ENCODE measurements around the gene PRKCA. TPM values are rescaled to one million over a fixed set of nuclear protein-coding genes. Genes with fewer than 3 reads are reported as not detected.
"Not testable (repeated sequence)": the region's sequence is repeated elsewhere in the genome, so short reads cannot be mapped to it uniquely, and the experiment has no call there.

The PRKCA gene
- total RNA-seq = 10 to 100 TPM; 78.4 to 79.7 TPM

DNA sequence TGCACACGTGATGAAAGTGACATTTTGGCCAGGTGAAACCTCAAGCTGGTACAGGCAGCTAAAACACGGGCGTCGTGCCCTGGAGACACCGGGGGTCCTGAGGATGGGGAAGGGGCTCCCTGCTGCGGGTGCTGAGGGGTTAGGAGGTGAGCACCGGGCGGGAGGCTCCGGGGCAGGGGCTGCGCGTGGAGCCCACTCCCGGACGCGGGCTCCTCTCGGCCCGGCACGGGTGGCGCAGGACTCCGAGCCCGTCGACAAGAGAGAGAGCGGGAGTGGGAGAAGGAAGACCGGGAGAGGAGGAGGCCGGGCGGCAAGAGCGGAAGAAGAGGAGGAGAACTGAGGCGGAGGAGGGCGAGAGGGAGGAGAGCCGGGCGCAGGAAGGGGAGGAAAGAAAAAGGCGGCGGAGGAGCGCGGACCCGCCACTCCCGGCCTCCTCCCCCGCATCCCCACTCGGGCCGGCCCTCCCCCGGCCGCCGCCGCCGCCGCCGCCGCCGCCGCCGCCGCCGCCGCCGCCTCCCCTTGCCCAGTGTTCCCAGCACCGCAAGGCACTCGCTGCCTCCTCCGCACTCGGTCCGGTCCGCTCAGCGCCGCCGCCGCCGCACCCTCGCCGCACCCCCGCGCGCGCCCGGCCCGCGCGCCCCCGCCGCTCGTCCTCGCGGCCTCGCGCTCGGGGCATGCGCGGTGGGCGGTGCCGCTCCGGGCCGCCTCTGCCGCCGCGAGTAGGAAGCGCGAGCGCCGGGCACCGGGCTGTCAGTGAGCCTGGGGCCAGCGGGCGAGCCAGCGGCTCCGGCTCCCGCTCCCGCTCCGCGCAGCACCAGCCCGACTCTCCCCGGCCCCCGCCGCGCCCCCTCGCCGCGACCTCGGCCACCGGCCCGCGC is at the start of gene PRKCA:
PRKCA (plus strand) TSS at position 750 of the 878 bp plus-strand sequence.
- Mint-ChIP-seq H3K9me3 (no peaks in the 10 kb centered on the region), H3K27ac (peak within 1 kb of the TSS; percentile 95), H3K4me1 (ENCODE audit: low read depth) (peaks cover 28% of the 10 kb centered on the region), H3K27me3 (ENCODE audit: low read depth) (no peaks in the 10 kb centered on the region), H3K4me3 (peak within 1 kb of the TSS; percentile 100), H3K36me3 (ENCODE audit: low read depth) (peaks cover 15% of the 10 kb centered on the region)
- CTCF ChIA-PET = interaction anchor here (0.6 kb wide), 1 partner anchor 9 kb away, joined by 3 read pairs; no protein-coding TSS in a partner anchor
- intact Hi-C loops (cut with micrococcal nuclease) = loop anchor here (5.0 to 10.0 kb wide), 2 partner anchors 265 to 1327 kb away; no protein-coding TSS in a partner anchor
- DNase-seq = peak; percentile 60

DNA sequence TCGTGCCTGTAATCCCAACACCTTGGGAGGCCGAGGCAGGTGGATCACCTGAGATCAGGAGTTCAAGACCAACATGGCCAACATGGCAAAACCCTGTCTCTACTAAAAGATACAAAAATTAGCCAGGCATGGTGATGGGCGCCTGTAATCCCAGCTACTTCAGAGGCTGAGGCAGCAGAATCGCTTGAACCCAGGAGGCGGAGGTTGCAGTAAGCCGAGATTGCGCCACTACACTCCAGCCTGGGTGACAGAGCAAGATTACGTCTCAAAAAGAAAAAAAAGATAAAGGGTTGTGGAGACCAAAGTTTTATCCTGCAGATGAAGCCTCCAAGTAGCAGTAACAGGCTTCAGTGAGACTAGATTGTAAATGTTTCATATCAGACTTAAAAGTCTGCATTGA is 49.0 kb upstream of the PRKCA start:
- DNase-seq; H3K27ac Mint-ChIP-seq; H3K9me3 Mint-ChIP-seq; intact Hi-C loops (cut with micrococcal nuclease); H3K36me3 Mint-ChIP-seq (ENCODE audit: low read depth); H3K4me3 Mint-ChIP-seq; H3K27me3 Mint-ChIP-seq (ENCODE audit: low read depth); CTCF ChIA-PET: not testable (repeated sequence)
- H3K4me1 Mint-ChIP-seq (ENCODE audit: low read depth) = peaks cover 20% of the 10 kb centered on the region

DNA sequence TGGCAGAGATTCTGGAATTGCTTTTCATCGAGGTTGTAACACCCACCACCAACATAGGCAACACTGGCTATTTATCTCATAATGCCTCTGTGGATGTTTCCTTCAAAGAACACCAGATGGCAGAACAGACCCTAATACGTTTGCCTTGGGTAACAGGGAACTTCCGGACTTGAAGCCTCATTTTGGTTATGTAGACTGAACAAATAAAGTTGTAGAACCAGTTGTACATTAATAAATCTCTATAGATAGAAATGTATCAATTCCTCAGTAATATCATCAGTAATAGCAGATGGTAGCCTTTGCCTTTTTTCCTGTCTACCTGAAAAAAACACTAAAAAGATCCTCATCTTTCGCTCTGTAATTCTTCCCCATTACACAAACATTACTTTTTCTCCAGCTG is 47.3 kb upstream of the PRKCA start:
- Mint-ChIP-seq H3K9me3 (no peaks in the 10 kb centered on the region), H3K27me3 (ENCODE audit: low read depth) (no peaks in the 10 kb centered on the region), H3K4me3 (peak overlapping the region; percentile 46), H3K27ac (peak overlapping the region; percentile 67), H3K36me3 (ENCODE audit: low read depth) (no peaks in the 10 kb centered on the region), H3K4me1 (ENCODE audit: low read depth) (peaks cover 22% of the 10 kb centered on the region)
- peak; percentile 56 for DNase-seq
- CTCF ChIA-PET = interaction anchor here (0.7 to 2.5 kb wide), 11 partner anchors 10 to 313 kb away, joined by 3 to 11 read pairs (median 4); no protein-coding TSS in a partner anchor
- intact Hi-C loops (cut with micrococcal nuclease) = loop anchor here (1.0 to 2.0 kb wide), 13 partner anchors 51 to 651 kb away; no protein-coding TSS in a partner anchor

DNA sequence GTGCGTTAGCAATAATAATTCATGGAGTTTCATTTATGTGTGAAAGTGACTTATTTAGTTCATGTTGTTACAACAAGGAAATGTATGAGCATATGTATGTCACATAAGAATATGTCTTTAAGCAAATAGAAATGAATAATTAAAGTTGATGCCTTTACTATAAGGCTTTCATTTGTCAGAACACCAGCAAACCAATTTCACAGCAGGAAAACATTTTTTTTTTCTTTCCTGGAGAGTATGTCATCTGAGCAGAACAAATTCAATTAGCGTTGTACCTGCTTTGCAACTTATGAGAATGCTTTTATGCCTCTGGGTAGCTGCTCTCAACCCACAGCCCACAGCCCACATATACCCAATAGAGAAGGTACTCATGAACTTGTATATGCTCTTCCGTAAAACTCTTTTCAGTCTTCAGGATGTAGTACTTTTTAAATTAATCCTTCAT is 46.9 kb upstream of the PRKCA start:
- peak; percentile 45 for DNase-seq
- intact Hi-C loops (cut with micrococcal nuclease) = loop anchor here (1.0 to 2.0 kb wide), 13 partner anchors 51 to 651 kb away; no protein-coding TSS in a partner anchor
- no peaks in the 10 kb centered on the region for H3K27me3 Mint-ChIP-seq (ENCODE audit: low read depth)
- peak overlapping the region; percentile 46 for H3K4me3 Mint-ChIP-seq
- H3K36me3 Mint-ChIP-seq (ENCODE audit: low read depth) = no peaks in the 10 kb centered on the region
- no peaks in the 10 kb centered on the region for H3K9me3 Mint-ChIP-seq
- peak overlapping the region; percentile 67 for H3K27ac Mint-ChIP-seq
- peaks cover 26% of the 10 kb centered on the region for H3K4me1 Mint-ChIP-seq (ENCODE audit: low read depth)
- CTCF ChIA-PET = interaction anchor here (0.6 to 2.5 kb wide), 13 partner anchors 10 to 313 kb away, joined by 3 to 11 read pairs (median 4); no protein-coding TSS in a partner anchor

DNA sequence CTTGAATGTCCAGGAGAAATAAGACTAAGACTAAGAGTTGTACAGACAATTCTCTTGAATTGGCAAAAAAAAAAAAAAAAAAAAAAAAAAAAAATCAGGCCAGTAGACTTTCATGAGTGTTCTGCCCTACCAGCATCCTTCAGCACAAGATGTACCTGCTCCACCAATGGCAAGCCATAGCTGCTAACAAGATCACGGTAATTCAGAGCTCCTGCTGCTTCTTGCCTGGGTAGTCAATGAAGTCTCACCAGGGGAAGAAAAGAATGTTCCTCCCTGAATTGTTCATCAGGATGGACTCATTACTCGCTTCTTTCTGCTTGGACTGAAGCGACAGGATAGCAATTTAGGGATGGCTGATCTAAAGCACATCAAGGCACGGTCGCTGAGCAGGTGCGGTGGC is 42.1 kb upstream of the PRKCA start:
- intact Hi-C loops (cut with micrococcal nuclease) = no loop called here
- Mint-ChIP-seq H3K4me3 (no peak overlapping the region), H3K4me1 (ENCODE audit: low read depth) (peaks cover 30% of the 10 kb centered on the region), H3K27me3 (ENCODE audit: low read depth) (no peaks in the 10 kb centered on the region), H3K9me3 (peaks cover 9% of the 10 kb centered on the region), H3K36me3 (ENCODE audit: low read depth) (no peaks in the 10 kb centered on the region), H3K27ac (no peak overlapping the region)
- no peak for DNase-seq
- CTCF ChIA-PET = interaction anchor here (1.2 kb wide), 1 partner anchor 162 kb away, joined by 5 read pairs; no protein-coding TSS in a partner anchor

DNA sequence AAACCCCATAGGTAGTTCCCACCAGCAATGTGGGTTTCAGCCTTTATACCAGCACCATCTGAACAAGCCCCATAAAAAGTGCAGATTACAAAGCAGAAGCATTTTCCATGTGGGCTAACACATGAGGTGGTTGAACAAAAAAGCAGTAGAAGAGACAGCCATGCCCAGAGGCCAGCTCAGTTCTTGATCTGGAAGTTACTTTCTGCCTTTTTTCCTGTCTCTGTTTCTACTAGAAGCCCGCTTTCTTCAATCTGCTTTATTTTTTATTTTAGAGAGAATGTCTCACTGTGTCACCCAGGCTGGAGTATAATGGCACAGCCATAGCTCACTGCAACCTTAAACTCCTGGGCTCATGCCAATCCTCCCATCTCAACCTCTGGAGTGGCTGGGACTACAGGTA is 41.7 kb upstream of the PRKCA start:
- Mint-ChIP-seq H3K4me3 (no peak overlapping the region), H3K9me3 (peaks cover 9% of the 10 kb centered on the region), H3K27me3 (ENCODE audit: low read depth) (no peaks in the 10 kb centered on the region), H3K27ac (no peak overlapping the region), H3K4me1 (ENCODE audit: low read depth) (peaks cover 26% of the 10 kb centered on the region), H3K36me3 (ENCODE audit: low read depth) (no peaks in the 10 kb centered on the region)
- CTCF ChIA-PET = interaction anchor here (0.6 to 1.2 kb wide), 2 partner anchors 147 to 161 kb away, joined by 3 to 5 read pairs; no protein-coding TSS in a partner anchor
- no peak for DNase-seq
- intact Hi-C loops (cut with micrococcal nuclease) = no loop called here

DNA sequence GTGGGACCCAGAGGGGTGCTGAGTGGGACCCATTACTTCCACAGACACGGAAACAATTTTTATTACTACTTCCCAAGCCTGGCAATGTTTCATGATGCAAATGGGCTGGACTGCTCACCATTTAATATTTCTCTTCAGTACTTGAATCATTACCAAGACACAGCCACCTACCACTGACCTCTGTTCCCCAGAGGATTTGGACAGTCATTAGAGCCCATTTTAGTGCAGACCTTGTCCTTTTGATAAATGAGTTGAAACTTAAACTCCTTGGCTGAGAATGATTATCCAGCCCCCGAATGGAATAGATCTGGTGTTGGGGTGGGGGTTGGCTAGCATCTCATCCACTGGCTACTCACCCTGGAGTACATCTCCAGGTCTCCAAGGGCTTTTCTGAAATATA is 39.6 kb upstream of the PRKCA start:
- CTCF ChIA-PET = interaction anchor here (0.5 kb wide), 1 partner anchor 436 kb away, joined by 6 read pairs; no protein-coding TSS in a partner anchor
- no peak overlapping the region for H3K27ac Mint-ChIP-seq
- peaks cover 18% of the 10 kb centered on the region for H3K4me1 Mint-ChIP-seq (ENCODE audit: low read depth)

DNA sequence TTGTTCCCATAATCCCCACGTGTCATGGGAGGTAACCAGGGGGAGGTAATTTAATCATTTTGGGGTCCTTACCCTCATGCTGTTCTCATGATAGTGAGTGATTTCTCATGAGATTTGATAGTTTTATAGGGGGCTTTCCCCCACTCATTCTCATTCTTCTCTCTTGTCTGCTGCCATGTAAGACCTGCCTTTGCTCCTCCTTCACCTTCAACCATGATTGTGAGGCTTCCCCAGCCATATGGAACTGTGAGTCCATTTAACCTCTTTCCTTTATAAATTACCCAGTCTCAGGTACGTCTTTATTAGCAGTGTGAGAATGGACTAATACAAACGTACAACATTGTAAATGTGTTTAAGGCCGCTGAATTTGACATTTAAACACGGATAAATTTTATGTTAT is 37.7 kb upstream of the PRKCA start:
- no peak overlapping the region for H3K27ac Mint-ChIP-seq
- CTCF ChIA-PET = no interaction called here

More for the DNA sequence above, 39.6 kb upstream of the PRKCA start:
- Mint-ChIP-seq H3K9me3 (peaks cover 9% of the 10 kb centered on the region), H3K36me3 (ENCODE audit: low read depth) (peaks cover 2% of the 10 kb centered on the region), H3K27me3 (ENCODE audit: low read depth) (no peaks in the 10 kb centered on the region), H3K4me3 (no peak overlapping the region)
- DNase-seq = no peak
- intact Hi-C loops (cut with micrococcal nuclease) = no loop called here

DNA sequence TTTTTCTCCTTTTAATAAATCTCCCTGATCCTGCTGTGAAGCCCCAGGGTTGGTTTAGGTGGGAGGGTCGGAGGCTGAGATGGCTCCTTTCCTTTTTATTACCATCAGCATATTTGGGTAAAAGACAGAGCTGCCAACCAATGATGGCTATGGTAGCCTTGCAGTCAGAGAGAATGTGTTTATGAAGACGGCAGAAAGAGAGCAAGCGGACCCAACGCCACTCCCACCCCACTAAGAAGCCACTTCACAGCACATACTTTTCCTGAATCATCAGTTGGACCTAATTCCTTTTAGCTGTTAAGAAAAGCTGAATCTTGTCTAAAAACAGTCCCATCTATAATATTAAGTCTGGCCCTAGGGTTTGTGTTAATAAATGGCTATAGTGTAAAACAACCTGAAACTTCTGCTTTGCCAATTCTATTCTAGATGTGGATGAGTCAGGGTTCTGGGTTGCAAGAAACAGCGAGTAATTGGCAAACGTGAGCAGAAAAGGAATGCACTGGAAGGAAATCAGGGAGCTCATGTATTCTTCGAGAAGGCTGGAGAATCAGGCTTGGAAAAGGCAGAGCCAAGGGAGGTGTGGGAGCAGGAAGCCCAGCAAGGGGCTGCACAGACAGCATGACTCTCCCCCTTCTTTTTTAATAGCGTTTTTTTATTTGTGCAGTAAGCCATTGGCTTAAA is 34.0 kb upstream of the PRKCA start:
- Mint-ChIP-seq H3K27ac (no peak overlapping the region), H3K4me1 (ENCODE audit: low read depth) (peaks cover 9% of the 10 kb centered on the region), H3K4me3 (no peak overlapping the region), H3K9me3 (peaks cover 9% of the 10 kb centered on the region), H3K27me3 (ENCODE audit: low read depth) (no peaks in the 10 kb centered on the region), H3K36me3 (ENCODE audit: low read depth) (peaks cover 2% of the 10 kb centered on the region)
- intact Hi-C loops (cut with micrococcal nuclease) = no loop called here
- no peak for DNase-seq
- CTCF ChIA-PET = interaction anchor here (0.7 kb wide), 1 partner anchor 13 kb away, joined by 4 read pairs; no protein-coding TSS in a partner anchor

More for the DNA sequence above, 37.7 kb upstream of the PRKCA start:
- H3K9me3 Mint-ChIP-seq = peaks cover 9% of the 10 kb centered on the region
- peaks cover 2% of the 10 kb centered on the region for H3K36me3 Mint-ChIP-seq (ENCODE audit: low read depth)
- intact Hi-C loops (cut with micrococcal nuclease) = no loop called here
- H3K4me3 Mint-ChIP-seq = no peak overlapping the region
- DNase-seq = no peak
- peaks cover 18% of the 10 kb centered on the region for H3K4me1 Mint-ChIP-seq (ENCODE audit: low read depth)
- no peaks in the 10 kb centered on the region for H3K27me3 Mint-ChIP-seq (ENCODE audit: low read depth)

DNA sequence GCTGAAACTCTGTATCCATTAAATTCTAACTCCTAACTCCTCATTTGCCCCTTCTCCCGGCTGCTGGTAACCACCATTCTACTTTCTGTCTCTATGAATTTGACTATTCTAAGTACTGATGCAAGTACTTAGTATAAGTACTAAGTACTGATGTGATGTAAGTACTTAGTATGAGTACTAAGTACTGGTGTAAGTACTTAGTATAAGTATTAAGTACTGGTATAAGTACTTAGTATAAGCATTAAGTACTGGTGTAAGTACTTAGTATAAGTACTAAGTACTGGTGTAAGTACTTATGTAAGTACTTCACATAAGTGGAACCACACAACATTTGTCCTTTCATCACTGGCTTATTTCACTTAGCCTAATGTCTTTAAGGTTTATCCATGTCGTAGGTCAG is 32.3 kb upstream of the PRKCA start:
- no peaks in the 10 kb centered on the region for H3K27me3 Mint-ChIP-seq (ENCODE audit: low read depth)
- no peaks in the 10 kb centered on the region for H3K4me1 Mint-ChIP-seq (ENCODE audit: low read depth)
- peaks cover 2% of the 10 kb centered on the region for H3K36me3 Mint-ChIP-seq (ENCODE audit: low read depth)
- CTCF ChIA-PET = no interaction called here
- no peak overlapping the region for H3K27ac Mint-ChIP-seq
- DNase-seq = no peak
- no peaks in the 10 kb centered on the region for H3K9me3 Mint-ChIP-seq
- intact Hi-C loops (cut with micrococcal nuclease) = no loop called here
- no peak overlapping the region for H3K4me3 Mint-ChIP-seq

DNA sequence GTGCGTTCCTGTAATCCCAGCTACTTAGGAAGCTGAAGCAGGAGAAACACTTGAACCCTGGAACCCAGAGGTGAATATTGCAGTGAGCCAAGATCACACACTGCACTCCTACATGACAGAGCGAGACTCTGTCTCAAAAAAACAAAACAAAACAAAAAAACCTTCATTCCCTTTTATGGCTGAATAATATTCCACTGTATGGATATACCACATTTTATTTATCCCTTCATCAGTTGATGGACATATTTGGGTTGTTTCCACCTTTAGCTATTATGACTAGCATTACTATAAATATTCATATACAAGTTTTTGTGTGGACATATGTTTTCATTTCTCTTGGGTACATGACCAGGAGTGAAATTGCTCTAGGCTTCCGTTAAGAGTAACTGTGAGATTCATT is 30.9 kb upstream of the PRKCA start:
- H3K4me3 Mint-ChIP-seq = no peak overlapping the region
- CTCF ChIA-PET = no interaction called here
- intact Hi-C loops (cut with micrococcal nuclease) = no loop called here
- H3K27me3 Mint-ChIP-seq (ENCODE audit: low read depth) = no peaks in the 10 kb centered on the region
- H3K9me3 Mint-ChIP-seq = no peaks in the 10 kb centered on the region
- no peaks in the 10 kb centered on the region for H3K36me3 Mint-ChIP-seq (ENCODE audit: low read depth)
- no peaks in the 10 kb centered on the region for H3K4me1 Mint-ChIP-seq (ENCODE audit: low read depth)
- no peak overlapping the region for H3K27ac Mint-ChIP-seq
- no peak for DNase-seq

Data from activated naive CD4-positive, alpha-beta T cell treated with anti-CD3 and anti-CD28 coated beads for 36 hours (primary cell).